CD4-positive, alpha-beta T cell treated with Interleukin-6 for 4 hours (primary cell): ENCODE data around the gene EPPIN.

ENCODE experiments used
- DNase-seq: peaks from one replicate; pipeline ENCODE4 v3.0.0-alpha.2; 2020; ENCODE audit warnings: mixed read lengths

EPPIN gene

DNA sequence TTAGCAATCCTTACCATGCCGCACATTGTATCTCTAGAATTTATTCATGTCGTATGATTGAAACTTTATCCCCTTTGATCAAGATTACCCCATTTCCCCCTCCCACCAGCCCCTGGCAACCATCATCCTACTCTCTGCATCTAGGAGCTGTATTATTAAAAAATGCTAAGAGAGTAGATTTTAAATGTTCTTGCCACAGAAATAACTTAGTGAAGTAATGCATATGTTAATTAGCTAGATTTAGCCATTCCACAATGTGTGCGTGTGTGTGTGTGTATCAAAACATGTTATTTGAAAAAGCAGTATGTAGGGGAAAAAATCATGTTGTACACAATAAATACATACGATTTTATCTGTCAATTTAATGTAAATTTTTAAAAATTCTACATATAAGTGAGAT lies 19.9 kb downstream of the EPPIN start:
- no peak for DNase-seq

DNA sequence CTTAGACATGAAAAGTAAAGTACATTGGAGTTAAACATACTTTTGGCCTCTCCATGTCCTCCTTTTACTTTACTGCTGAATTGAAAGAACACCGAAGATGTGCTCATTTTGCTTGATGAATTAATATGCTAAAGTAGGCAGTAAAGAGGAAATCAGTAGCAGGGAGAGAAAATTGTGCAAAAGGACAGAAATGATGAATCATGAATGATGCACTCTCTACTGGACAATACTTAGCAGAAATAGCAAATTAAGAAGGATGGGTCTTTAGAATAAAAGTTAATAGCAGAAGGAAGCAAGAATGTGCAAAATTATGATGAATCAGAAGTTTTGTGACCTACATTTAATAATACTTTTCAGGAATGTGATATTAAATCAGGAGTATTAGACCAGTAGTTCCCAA lies 23.4 kb downstream of the EPPIN start:
- no peak for DNase-seq

DNA sequence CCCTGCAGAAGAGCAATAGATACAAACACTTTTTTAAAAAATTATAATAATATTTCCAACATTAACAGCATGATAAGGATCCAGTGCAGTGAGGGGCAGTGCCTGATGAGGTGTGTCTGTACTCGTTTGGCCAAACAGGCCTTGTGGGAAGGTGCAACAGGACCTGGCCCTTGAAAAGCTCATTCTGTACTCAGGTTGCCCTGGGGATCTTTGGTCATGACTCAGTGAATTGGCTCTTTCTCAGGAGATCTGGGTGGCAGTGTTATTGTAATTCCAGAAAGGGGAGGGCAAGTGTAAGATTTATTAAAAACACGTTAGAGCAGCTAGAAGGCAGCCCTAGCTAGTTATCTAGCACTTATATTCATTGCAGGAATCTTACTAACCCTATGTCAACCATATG lies 28.9 kb downstream of the EPPIN start:
- DNase-seq, result no peak

DNA sequence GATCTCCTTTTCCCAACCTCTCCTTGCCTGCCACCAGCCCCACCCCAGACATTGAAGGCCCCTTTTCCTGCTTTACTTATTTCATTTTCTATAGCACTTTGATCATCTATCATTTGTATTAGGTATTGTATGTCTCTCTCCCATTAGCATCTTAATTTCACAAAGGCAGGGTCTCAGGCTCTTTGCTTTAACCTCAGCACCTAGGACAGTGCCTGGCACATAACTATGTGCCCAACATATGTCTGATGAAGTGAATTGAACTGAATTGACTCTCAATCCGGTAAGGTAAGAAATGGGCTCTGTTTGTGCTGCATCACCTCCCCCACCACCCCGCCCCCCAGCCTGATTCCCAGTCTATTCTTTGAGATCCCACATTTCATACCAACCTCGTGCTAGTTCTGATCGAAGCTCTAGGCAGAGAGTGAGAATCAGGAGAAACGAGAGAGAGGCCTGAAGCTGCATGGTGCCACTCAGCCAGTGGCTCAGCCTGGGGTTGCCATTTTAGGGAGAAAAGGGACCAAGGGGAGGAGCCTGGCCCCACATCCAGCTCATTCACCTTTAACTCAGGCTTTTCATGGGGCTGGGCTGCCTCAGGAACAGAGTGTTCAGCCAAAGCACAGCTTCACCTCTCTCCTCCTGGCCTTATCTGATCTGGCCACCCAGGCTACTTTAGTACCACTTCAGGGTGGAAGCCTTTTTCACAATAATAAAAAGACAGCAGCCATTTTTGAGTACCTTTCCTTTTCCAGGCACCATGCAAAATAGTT lies 31.9 kb downstream of the EPPIN start, which contains the start of gene SPINT3:
SPINT3 (minus strand) TSS at position 476 of the 767 bp plus-strand sequence; CDS start at position 462, 14 bp downstream.
- DNase-seq, result no peak

DNA sequence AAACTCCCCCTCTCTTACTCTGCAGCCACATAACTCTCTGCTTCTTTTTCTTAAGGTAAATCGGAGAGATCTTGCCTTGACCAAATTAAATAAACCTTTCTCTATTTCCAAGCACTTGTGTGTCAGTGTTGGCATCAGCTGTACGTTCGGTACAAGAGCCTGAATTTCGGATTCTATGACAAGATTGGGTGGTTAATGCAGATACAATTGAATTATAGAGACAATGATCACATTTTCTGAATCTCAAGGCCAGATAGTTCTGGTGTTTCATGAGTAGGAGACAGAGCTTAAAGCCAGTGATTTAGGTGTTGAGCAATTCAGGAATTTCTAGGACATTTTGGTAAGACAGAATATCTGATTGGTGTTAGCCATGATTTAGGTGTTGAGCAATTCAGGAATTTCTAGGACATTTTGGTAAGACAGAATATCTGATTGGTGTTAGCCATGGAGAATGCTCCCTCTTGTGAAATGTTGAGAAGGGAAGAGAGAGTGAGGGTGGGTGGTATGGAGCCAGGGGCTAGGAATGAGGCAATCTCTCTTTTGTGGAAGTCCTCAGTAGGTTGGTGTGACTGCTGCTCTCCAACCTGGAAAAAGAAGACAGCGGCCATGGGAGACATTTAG lies 36.8 kb downstream of the EPPIN start:
- DNase-seq, result no peak

DNA sequence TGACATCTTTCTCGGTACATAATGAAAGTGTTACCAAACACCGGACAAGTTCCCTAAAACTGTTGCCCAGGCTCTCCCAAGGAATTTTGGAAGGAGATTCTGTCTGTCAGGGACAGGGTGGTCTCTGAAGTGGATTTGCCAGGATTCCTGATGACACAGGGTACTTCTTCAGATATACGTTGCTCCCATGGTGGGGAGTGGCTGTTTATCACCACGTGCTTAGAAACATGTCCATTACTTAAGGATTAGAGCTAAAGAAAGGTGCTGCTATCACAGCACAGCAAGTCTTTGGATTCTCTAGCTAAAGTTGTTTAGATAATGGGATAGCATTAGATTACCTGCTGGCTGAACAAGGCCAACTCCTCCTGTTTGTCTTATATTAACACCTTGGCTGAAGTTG lies 38.1 kb downstream of the EPPIN start:
- DNase-seq, result no peak

DNA sequence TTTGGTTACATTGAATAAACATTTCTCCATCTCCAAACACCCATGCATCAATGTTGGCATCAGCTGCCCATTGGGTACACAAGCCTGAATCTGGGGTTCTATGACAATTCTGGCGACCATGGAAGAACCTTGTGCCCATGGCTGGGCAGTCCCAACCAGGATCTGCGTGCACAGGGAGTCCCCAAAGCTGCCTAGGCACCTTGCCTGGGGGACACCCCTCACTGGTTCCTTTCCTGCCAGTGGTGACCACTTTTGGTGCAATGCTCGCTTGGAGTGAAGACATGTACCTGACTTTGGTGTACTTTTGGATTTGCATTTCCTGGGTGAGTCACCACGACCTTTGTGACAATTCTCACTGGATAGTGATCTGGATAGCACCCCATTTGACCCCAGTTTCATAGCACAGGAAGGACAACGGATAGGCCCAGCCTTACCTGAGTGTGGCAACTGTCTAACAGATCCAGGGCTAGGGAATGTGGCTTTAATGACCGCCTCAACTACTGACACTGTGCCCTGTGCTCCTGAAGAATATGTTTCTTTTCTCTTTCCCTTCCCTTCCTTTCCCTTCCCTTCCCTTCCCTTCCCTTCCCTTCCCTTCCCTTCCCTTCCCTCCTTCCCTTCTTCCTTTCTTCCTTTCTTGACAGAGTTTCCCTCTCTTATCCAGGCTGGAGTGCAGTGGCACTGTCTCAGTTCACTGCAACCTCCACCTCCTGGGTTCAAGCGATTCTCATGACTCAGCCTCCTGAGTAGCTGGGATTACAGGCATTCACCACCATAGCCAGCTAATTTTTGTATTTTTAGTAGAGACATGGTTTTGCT lies 38.9 kb downstream of the EPPIN start:
- DNase-seq, result no peak

DNA sequence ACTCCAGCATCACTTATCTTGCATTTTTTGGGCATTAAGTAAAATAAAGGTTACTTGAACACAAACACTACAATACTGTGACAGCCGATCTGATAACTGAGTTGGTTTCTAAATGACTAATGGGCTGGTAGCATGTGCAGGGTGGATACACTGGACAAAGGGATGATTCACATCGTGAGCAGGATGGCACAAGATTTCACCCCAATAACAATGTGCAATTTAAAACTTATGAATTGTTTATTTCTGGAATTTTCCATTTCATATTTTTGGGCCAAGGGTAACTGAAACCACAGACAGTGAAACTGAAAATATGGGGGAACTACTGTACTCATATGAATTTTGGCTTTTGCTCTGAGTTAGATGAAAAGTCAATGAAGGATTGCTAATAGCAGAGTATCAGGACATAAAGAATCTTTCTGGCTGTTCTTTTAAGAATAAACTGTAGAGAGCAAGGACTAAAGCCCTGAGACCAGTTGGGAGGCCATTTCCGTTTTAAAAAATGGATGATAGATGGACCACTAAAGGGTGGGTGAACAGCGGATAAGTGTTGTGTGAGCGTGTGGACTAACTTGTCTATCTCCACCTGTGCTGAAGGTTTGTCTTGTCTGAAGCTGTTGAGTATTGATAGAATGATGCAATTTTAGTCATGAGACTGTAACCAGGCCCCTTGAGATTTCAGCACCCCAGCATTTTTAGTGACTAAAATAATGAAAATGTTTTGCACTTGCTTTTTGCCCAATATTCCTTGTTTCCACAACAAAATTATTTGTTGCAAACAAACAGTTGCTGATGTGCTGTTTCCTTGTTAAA lies 40.0 kb downstream of the EPPIN start:
- DNase-seq, result no peak

DNA sequence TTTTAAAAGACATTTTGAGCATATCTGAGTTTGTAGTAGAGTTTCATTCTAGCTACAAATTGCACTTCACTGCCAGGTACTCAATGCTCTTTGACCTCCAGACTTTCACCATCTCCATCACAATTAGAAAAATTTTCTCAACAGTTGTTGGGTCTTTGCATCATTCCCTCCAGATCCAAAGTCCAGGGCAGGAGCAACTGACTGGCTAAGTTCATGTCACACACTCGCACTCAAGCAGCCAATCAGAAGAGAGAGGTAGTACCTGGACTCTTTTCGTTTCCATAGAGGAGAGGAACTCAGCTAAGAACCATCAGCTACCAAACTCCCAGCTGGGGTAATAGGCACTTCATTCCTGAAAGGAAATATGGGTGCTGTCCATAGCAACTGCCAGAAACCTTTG lies 40.8 kb downstream of the EPPIN start:
- DNase-seq, result no peak

DNA sequence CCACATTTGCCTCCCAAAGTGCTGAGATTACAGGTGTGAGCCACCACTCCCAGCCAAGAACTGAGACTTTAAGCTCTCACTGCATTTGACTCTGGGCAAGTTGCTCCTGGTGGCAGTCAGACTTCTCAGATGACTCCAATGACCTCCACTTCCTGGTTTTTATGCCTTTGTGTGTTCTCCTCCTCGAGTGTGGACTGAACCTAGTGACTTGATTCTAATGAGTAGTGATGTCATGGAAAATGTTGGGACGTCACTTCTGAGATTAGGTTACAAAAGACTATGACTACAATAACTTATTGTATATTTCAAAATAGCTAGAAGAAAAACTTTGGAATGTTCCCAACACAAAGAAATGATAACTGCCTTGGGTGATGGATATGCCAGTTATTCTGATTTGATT lies 43.8 kb downstream of the EPPIN start:
- DNase-seq, result no peak

DNA sequence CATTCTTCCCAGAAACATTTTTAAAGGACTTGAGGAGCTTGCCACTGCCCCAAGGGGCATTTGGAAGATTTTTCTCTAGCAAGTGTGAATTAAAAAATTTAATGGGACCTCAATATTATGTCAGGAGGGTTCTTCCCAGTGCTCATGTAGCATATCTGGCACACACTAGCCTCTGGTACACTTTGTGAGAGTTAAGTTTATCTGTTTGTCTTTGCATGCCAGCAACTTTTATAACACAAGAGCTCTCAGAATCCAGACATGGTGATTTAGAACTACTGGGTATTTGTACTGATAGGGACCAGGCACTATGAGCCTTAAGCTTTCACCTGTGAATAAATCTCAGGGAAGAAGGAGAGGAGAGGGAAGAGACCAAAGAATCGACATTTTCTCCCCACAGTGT lies 44.6 kb downstream of the EPPIN start:
- no peak for DNase-seq

DNA sequence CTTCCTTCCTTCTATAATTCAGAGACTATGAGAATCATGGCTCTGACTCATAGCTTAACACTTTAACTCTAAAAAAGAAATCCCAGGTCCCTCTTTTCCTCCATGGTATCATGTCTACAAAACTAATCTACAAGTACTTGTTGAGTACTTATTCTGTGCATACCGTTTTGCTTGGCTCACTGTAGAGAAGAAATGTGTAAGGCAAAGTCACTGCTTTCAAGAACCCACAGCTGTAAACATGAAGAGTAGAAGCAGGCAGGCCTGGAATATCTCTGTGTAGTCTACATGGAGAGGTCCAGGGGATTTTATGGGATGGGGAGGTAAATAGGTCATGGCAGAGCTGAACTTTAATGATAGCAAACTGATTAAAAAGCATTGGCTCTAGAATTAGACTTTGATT lies 45.6 kb downstream of the EPPIN start:
- DNase-seq, result no peak

DNA sequence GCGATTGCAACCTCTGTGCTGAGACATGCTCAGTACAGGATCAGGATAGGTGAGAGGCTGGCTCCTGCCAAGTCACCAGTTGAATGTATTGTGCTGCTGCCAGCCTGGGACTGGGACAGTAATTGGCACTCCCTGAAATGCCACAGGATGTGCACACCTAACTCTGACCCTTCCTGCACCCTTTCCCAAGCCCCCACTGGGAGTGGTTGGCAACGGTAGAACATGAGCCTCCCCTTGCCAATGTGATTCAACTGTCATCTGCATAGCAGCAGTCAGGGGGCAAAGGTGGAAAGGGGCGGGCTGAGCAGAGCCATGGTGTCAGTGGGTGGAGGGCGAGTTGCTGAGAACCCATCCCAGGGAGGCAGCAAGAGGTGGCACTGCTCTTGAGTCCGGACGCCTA lies 47.2 kb downstream of the EPPIN start:
- no peak for DNase-seq

DNA sequence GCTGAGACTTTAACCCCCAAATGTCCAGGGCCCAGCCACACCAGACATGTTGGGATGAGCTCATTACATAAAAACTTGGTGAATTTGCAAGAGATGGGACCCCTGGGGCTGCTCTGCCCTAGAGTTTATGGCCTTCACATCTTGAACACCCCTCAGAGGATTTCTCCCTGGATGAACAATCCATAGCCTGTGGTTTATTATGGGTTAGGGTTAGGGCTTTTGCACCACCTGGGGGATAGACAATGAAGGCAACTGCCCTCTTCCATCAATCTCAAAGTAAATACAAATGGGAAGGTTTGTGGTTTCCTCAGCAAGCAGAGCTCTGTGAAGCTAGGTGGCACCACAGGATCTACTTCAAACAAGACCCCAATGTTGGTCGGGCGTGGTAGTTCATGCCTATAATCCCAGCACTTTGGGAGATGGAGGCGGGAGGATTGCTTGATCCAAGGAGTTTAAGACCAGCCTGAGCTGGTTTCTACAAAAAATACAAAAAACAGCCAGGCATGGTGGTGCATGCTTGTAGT lies 49.2 kb downstream of the EPPIN start:
- no peak for DNase-seq

DNA sequence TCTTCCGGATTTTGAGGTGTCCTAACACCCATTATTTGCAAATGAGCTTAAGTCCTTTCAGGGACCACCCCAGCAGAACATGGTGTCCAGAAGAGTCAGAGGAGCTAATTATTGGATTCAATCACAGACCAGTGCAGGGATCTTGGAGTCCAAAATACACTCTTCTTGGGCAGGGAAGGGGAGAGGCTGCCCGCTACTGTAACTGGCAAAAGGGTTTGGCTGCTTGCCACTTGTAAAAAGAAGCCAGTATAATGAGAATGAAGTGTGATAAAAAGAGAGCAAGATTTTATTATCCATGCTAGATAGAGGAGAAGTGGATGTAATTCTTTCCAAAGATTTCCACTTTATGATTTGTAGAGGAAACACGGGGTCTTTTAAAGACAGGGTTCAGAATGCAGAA lies 51.0 kb downstream of the EPPIN start:
- no peak for DNase-seq

DNA sequence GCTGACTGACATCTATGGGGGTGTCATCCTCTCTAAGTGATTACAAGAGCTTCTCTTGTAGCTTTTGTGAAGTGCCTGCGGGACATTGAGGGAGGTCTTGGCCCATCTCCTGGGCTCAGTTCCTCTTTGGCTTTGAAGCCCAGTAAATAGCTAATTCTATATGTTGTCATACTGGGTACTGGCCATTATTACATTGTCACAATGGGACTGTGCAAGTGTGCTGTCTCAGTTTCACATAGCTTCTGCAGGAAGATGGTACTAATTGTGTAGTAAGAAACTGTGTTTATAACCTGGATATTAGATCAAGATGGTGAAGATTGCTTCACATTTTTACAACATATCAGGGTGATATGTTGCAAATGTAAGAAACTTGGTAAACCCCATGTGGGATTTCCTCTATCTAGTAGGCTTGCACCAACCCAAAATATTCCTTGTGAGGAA lies 51.7 kb downstream of the EPPIN start:
- DNase-seq, result no peak
